Esophagus (tissue), 2 donors: ENCODE measurements around the gene BAMBI. TPM values are rescaled to one million over a fixed set of nuclear protein-coding genes. Genes with fewer than 3 reads are reported as not detected.

Experiments
- H3K27ac ChIP-seq, 2 donors: one replicate each; pipeline ENCODE4 v1.5.1; 2013; ENCODE audit warnings: low read depth in 2 of 2, mild to moderate bottlenecking in 2 of 2, inconsistent platforms in 1 of 2, low read length in 1 of 2, moderate library complexity in 1 of 2
- H3K27me3 ChIP-seq, 2 donors: one replicate each; pipeline ENCODE4 v1.6.1; 2013; ENCODE audit warnings: low read length in 2 of 2, control low read depth in 1 of 2, mild to moderate bottlenecking in 1 of 2; ENCODE audit not compliant: insufficient read depth in 2 of 2, control insufficient read depth in 1 of 2
- H3K36me3 ChIP-seq, 2 donors: one replicate each; pipeline ENCODE4 v1.6.1; 2013; ENCODE audit warnings: low read length in 1 of 2; ENCODE audit not compliant: control insufficient read depth in 2 of 2, insufficient read depth in 2 of 2
- H3K4me1 ChIP-seq, 2 donors: one replicate each; pipeline ENCODE4 v1.6.1; 2013; ENCODE audit warnings: low read length in 1 of 2; ENCODE audit not compliant: control insufficient read depth in 2 of 2, insufficient read depth in 2 of 2
- H3K4me3 ChIP-seq, 2 donors: one replicate each; pipeline ENCODE4 v1.5.1; 2013; ENCODE audit warnings: low read length in 2 of 2, mild to moderate bottlenecking in 2 of 2, low read depth in 1 of 2, moderate library complexity in 1 of 2
- H3K9me3 ChIP-seq, 2 donors: one replicate each; pipeline ENCODE4 v1.6.1; 2013; ENCODE audit warnings: mild to moderate bottlenecking in 2 of 2, low read depth in 1 of 2, low read length in 1 of 2, moderate library complexity in 1 of 2; ENCODE audit not compliant: control insufficient read depth in 2 of 2, insufficient read depth in 1 of 2
- WGBS, 2 donors: extraction: QIAGEN DNeasy Blood & Tissue Kit; methylation state at CpG; one replicate each; pipeline ENCODE4 v1.1.7; 2013; 5-methylcytosine and 5-hydroxymethylcytosine counted together
- polyA plus RNA-seq, 2 donors: library from polyadenylated mRNA; stranded (reverse); fragments of 200-250 nt; gene quantifications; one replicate each; pipeline ENCODE4 v1.2.3, GENCODE V29; 2013
- donor health status: healthy with polysubstance abuse.
- donor health status: Bipolar disorder and iron deficiency.

The BAMBI gene
- polyA plus RNA-seq, 2 donors: 0.59 to 6.7 TPM

GRCh38 chr10:28730031-28730778 lies 52.9 kb downstream of the BAMBI start:
- H3K4me3 ChIP-seq: no peak overlapping the region
- H3K27me3 ChIP-seq: no peaks in the 10 kb centered on the region
- H3K36me3 ChIP-seq: no peaks in the 10 kb centered on the region
- no peaks in the 10 kb centered on the region for H3K4me1 ChIP-seq
- WGBS, 2 donors: 37 to 53% methylated on average over 7 of the region's 7 CpGs
- no peak overlapping the region for H3K27ac ChIP-seq
- no peaks in the 10 kb centered on the region for H3K9me3 ChIP-seq

GRCh38 chr10:28732091-28732490 lies 54.8 kb downstream of the BAMBI start:
- Histone ChIP-seq H3K4me1 (no peaks in the 10 kb centered on the region), H3K4me3 (no peak overlapping the region), H3K9me3 (no peaks in the 10 kb centered on the region), H3K27ac (no peak overlapping the region), H3K27me3 (no peaks in the 10 kb centered on the region), H3K36me3 (no peaks in the 10 kb centered on the region)
- WGBS, 2 donors: 94 to 96% methylated on average over 8 of the region's 8 CpGs

Other genes with a start within 250 kb of the BAMBI start
- 10 to 100 TPM; 20.5 to 33.3 TPM for gene WAC, start 144.4 kb upstream of the BAMBI start, polyA plus RNA-seq